Activated CD4-positive, alpha-beta T cell treated with anti-CD3 and anti-CD28 coated beads, Interleukin-2, amount 50 U/mL, for 24 hours (primary cell): Measurements from ENCODE around the gene SLC12A6.

Source experiments
- DNase-seq, 2 donors: peaks; one replicate each; pipeline ENCODE4 v3.0.0-alpha.2; 2020; ENCODE audit warnings: low read depth in 1 of 2, low spot score in 1 of 2

SLC12A6 gene

DNA sequence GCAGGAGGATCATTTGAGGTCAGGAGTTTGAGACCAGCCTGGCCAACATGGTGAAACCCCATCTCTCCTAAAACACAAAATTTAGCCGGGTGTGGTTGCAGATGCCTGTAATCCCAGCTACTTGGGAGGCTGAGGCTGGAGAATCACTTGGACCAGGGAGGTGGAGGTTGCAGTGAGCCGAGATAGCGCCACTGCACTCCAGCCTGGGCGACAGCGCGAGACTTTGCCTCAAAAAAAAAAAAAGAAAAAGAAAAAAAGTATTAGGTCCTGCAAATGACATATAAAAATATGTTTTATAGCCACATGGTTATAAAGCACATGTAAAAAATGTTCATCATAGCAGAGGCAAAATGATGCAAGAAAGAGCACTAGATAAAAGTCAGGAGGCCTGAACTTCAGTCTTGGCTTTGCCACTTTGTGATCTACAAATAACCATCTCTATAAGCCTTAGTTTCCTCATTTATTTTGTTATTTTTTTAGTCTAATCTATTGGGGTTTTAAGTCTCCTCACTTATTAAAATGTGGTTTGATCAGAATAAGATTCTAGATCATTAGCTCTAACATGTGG, 4.9 kb downstream of the SLC12A6 start:
- DNase-seq, result no peak

DNA sequence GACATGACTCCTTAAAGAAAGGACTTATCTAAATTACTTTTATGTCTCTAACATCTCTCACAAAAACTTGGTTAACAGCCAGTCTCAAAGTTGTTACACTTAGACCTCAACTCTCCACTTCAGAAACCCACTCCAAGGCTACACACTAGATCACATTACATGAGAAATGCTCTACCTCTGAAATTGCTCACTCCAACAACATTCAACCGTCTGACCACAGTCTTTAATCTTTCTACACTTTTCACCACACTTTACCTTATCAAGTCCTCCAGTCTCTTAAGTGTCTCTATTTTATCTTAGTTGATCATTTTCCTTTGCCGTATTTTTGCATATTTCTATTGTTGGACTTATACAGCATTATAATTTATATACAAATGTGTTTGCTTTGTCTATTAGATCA, 5.8 kb downstream of the SLC12A6 start:
- no peak for DNase-seq

DNA sequence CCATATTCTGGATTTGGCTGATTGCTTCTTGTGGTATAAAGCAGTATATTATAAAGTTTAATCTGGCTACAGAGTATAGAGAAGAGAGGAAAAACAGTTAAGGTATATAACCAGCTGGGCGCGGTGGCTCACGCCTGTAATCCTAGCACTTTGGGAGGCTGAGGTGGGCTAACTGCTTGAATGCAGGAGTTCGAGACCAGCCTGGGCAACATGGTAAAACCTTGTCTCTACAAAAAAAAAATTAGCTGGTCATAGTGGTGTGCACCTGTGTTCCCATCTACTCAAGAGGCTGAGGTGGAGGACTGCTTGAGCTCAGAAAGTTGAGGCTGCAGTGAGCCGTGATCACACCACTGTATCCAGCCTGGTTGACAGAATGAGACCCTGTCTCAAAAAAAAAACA, 7.3 kb downstream of the SLC12A6 start:
- no peak for DNase-seq

DNA sequence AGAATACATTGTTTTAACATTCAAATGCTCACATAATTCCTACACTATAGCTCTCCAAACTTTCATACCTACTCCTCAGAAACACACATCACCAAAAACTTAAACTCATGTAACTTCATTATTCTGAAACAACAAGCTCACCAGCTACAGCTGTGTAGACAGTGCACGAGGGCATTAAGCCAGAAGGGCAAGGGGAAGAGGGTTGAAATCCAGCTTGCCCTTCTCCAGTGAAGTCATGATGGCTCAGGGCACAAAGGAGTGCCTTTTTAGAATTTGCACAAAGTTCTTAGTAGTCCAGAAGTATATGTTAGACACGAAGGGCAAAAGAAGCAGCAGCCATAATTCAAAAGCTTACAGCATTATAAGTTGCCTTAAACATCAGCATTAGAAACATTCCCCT, 8.6 kb downstream of the SLC12A6 start:
- no peak for DNase-seq

DNA sequence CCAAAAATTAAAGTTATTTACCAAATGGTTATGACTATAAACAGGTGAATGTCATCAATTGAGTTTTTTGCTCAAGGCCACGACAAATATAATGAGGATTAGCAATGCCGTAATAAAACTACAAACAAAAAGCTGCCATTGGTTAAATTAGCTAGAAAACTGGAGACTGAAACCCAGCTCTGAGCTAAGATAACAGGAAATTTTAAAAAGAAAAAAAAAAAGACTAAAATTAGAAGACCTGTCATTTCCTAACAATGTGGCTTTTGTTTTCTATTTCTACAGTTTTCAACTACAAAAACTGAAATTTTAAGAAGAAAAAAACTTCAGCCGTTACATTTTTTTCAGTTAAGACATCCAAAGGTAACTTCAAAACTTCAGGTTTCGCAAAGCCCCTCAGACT, 9.7 kb downstream of the SLC12A6 start:
- no peak for DNase-seq

DNA sequence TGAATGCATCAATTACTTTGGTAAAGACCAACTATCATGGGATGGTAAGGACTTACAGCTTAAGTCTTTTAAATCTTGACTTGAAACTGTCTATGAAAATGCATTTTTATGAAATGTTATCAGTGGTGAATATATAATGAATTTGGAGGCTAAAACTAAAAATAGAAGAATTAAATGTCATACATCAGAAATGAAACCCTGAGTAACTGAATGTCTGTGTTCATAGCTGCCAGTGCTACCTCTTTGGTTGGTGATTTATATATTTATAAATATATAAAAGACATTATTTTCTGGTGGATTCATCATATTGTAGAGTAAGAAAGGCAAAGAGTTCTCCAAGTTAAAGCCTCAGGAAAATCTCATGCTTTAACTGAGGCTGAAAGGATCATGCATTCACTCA, 12.2 kb downstream of the SLC12A6 start:
- DNase-seq, result no peak

DNA sequence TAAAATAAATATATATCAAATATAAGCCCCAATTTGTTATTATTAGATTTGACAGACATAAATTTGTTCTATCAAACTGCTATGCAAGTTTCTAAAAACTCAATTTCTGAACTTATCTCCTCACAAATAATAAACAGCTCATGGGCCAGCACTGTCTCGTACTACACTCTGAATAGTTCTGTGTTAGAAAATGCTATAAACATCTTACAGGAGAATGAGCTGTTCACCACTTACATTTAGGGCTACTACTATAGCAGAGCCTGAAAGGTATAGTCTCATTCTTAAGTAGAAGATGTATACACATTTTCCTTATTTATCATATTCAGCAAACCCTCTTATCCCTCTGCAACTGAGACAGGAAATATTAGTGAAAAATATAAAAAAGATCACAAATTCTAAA, 12.6 kb downstream of the SLC12A6 start:
- no peak for DNase-seq

DNA sequence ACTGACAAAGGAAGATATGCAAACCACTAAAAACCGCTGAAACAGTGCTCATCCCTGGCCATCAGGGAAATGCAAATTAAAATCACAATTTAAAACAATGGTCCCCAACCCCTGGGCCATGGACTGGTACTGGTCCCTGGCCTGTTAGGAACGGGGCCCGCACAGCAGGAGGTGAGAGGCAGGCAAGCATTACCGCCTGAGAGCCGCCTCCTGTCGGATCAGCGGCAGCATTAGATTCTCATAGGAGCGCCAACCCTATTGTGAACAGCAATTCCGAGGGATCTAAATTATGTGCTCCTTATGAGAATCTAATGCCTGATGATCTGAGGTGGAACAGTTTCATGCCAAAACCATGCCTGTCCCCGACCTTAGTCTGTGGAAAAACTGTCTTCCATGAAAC, 14.4 kb downstream of the SLC12A6 start:
- no peak for DNase-seq

DNA sequence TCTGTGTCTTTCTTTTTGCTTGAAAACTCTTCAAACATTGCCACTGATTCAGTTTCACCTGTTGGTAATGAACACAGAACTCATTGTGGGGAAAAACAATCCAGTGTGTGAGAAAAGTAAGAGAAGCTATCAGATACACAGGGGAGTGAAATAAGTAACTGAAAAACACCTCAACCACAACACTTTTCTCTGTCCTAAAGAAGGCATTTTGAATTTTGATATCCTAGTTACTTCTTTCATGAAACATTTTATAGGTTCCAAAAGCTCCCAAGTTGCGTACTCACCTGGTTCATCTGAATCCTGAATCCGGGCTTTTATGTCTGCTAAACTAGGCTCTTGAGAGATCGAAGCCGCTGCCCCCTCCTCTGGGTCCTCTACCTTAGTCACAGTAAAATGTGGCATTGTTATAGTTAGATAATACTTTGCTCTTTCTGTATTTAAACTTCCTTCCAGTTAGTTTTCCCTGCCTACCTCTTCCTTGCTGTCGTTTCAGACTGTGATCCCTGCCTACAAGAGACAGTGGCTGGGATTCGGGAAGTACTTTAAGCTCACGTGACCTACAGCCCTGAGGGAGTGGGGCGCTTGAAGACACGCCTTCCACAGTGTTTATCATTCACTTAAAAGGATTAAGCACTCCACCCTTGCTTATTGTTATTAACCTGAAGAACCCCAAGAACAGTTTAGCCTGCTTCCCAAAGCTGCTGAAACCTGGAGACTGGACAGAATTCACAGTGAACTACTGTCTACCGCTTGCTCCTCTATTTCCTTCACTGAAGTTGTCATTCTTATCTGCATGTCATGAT, 19.1 kb downstream of the SLC12A6 start:
- no peak for DNase-seq

DNA sequence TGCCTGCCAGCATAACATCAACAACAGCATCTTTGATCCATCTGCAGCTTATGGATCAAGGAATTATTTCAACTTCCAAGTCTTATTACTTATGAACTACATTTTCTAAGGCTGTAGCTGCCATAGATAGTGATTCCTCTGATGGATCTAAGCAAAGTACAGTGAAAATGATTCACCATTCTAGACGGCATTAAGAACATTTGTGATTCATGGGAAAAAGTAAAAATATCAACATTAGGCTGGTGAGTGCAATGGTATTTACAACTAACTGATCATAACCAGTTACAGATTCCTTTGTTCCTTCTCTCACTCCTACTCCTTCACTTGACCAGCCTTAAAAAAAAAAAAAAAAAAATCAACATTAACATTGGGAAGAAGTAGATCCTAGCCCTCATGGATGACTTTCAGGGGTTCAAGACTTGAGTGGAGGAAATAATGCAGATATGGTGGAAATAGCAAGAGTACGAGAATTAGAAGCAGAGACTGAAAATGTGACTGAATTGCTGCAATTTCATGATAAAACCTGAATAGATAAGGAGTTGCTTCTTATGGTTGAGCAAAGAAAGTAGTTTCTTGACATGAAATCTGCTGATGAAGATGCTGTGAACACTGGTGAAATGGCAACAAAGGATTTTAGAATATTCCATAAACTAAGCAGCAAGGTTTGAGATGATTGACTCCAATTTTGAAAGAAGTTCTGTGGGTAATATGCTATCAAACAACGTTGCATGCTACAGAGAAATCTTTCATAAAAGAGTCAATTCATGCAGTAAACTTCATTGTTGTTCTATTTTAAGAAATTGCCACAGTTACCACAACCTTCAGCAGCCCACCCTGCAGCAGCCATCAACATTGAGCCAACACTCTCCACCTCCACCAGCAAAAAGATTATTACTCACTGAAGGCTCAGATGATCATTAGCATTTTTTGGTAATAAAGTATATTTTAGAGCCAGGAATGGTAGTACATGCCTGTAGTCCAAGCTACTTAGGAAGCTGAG, 22.8 kb downstream of the SLC12A6 start:
- DNase-seq, result no peak

DNA sequence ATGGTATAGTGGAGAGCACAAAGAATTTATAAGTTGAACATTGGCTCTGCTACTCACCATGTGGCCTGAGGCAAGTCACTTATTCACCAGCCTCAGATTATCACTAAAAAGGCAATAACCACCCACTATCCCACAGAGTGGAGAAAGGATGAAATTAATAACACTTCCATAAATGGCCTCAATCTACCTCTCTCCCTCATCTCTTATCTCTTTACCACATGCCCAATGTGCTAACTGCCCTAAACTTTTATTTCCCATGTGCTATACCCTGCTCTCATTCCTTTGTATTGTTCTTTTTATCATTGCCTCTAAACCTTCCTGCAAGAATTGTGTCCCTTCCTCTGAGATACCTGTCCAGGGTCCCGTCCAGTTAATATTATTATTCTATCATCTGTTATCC, 26.0 kb downstream of the SLC12A6 start:
- no peak for DNase-seq

DNA sequence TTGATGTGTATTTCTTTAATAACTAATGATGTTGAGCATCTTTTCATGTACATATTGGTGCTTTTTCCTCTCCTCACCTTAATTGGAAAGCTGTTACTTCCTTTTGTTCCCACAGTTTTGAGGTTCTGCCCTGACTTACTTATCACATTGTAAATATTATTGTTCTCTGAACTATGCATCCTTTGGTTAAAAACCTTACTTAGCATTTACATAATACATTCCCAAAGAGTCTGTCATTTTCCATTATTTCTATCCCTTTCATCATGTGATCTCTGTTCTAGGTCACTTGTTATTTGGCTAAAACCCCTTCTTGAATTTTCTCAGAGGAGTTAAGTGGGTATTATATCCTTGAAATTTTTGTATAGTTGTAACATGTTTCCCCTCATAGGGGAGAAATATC, 33.0 kb downstream of the SLC12A6 start:
- no peak for DNase-seq

DNA sequence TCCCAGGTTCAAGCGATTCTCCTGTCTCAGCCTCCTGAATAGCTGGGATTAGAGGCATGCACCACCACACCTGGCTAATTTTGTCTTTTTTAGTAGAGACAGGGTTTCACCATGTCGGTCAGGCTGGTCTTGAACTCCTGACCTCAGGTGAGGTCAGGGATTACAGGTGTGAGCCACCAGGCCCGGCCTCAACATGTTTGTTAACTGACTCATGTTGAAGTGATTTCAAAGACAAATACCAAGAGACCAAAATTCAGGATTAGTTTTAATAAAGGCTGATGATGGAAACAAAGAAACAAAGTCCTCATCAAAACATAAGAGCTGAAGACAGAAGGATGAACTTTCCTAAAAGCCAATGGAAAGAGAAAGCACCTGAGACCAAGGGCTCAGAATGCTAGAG, 36.5 kb downstream of the SLC12A6 start:
- no peak for DNase-seq

DNA sequence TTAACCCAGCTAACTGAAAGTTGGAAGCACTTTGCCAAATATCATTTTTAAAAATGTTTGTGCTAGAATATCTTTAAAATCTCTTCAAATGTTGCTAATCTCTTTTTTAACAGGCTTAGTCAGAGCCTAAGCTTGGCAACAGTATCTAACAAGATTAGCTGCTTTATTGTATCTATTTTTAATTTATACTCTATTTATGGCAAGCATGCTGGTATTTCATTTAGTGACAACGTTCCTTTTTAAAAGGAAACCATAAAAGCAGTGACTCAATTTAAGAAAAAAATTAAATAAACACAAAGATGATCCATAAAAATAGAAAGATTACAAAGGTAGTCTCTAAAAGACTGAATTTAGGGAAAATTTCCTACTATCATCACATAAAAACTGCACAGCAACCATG, 40.5 kb downstream of the SLC12A6 start:
- DNase-seq, result no peak

DNA sequence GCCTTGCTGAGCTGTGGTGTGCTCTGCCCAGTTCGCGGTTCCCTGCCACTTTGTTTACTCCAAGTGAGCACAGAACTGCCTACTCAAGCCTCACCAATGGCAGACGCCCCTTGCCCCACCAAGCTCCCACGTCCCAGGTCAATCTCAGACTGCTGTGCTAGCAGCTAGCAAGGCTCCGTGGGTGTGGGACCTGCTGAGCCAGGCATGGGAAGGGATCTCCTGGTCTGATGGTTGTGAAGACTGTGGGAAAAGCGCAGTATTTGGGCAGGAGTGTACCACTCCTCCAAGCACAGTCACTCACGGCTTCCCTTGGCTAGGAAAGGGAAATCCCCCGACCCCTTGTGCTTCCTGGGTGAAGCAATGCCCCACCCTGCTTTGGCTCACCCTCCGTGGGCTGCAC, 45.0 kb downstream of the SLC12A6 start:
- no peak for DNase-seq

DNA sequence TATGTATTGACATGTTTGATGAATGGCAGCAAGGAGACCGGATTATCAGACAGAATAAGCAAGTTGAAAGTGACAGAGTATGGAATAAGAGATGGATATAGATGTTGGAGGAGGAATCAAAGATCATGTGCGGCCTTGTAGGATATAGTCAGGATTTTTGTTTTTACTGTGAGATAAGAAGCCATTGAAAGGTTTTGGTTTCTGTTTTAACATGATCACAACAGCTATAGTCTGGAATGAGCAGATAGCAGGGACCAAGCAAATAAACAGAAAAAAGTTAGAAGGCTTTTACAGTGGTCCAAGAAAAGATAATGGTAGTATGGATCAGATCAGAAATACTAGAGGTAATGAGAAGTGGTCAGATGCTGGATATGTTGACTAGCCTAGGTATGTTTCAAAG, 52.6 kb downstream of the SLC12A6 start:
- DNase-seq, result no peak

DNA sequence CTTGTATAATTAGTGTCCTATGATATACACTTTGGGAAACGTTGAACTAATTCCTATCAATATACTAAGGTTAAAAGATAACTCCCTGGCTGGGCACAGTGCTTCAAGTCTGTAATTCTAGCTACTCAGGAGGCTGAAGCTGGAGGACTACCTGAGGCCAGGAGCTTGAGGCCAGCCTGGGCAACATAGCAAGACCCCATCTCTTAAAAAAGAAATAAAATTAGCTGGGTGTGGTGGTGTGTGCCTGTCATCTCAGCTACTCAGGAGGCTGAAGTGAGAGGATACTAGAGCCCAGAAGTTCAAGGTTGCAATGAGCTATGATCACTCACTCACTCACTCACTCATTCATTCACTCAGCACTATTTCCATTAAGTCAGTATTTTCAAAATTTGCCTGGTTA, 55.2 kb downstream of the SLC12A6 start:
- no peak for DNase-seq

DNA sequence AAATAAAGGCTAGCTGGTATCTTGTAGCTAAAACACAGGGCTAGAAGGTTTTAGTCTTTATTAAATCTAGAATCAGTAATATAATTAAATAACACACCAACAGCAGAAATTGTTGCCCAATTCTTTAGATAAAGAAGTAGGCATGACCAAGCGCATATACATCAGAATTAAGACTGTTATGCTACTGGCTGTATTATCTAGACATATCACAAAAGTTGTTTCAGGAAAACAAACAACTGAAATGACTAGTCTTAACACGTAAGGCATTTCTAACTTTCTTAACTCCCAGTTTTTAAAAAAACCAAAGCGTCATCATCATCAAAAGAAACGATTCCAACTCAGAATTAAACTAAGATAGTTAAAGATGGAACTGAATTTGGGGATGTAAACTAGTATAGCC, 57.4 kb downstream of the SLC12A6 start:
- DNase-seq, result no peak

DNA sequence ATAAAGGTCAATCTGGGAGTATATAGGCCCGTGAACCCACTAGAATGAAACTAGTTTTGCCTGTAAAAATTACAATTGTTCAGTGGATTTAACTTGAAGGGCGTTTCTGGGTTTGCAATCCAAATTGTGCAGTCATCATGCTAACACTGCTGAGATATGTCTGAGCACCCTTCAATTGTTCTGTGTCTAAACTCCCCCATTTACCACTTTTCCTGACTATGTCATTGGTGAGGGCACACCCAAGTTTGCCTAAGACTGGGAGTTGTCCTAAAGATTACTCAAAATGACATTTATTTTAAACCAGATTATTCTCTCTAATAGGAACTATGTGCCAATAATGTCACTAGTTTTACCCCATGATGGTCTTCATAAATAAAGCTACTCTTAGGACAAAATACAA, 58.2 kb downstream of the SLC12A6 start:
- no peak for DNase-seq

DNA sequence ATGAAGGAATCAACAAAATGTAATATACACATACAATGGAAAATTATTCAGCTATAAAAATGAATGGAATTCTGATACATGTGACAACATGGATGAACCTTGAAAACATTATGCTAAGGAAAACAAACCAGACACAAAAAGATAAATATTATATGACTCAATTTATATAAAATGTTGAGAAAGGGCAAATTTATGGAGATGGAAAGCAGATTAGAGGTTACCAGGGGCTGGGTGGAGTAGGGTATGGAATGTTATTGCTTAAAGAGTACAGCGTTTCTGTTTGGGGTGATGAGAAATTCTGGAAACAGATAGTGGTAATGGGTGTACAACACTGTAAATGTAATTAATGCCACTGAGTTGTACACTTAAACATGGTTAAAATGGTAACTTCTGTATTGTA, 61.9 kb downstream of the SLC12A6 start:
- DNase-seq, result no peak

DNA sequence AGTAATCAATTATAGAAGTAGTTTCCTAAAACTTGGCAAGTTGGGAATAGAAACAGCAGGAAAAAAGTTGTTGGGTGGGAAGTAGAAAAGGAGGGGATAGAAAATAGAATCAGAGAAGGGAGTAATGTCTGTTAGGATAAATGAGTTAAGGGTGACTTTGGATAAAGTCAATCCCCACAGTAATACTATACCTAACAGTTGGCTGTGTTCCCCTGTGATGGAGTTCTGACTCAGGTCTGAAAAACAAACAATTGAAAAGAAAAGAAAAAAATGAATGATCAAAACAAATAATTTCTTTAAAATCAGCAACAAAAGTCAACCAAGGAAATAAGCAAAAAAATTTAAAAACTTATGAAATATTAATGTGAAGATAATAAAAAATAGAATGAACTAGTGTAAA, 62.4 kb downstream of the SLC12A6 start:
- no peak for DNase-seq

DNA sequence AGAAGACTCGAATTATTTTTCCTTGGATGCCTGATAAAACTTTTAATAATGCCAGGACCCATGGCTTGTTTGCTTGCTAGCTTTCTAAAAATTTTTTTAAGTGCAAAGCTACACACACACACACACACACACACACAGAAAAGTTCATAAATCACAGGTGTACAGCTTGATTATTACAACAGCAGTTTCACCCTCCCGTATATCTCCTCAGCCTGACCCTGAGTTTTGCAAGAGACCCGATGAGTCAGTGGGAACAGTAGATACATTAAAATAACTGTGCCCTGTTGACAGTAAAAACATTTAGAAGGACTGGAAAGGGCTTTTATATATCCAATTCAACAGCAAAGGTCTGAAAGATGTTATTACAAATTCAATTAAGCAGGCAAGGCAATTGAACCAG, 66.1 kb downstream of the SLC12A6 start:
- no peak for DNase-seq
